Measurements from ENCODE around the gene DOCK8.
"Not testable (repeated sequence)": the region's sequence is repeated elsewhere in the genome, so short reads cannot be mapped to it uniquely, and the experiment has no call there.

DOCK8 gene

DNA sequence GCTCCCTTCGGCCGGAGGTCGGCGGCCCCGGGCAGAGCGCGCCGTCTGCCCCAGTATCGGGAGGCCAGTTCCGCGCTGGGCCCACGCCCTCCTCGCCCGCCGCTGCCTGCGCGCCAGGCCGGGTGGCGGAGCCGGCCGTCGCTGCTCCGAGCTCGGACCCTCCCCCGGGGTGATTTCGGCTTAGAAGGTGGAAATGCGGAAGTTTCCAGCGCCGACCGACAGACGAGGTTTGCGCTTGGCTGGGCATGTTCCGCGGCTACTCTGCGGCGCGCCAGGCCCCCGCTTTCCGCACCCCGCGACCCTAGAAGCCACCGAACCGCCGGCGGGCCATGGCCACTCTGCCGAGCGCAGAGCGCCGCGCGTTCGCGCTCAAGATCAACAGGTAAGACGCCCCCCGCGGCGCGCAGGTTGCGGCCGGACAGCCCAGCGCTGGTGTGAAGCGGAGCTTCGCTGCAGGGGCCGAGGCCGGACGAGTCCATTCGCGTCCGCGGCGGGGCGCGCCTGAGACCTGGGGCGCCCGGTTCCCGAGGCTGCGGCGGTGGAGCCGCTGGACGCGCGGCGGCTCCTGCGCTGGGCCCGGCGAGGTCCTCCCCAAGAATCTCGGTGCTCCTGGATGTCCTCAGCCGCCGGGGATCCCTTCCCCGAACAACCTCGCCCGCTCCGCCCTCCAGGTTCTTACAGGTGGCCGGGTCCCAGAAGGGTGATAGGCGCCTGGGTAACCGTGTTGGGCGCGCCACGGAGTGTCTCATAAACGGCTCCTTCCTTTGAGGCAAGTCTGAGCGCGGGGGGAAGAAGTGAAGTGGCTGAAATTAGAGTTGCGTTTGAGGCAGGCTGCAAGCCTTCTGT lies at the start of gene DOCK8:
TSS of gene DOCK8 (plus strand) at position 218 of the 846 bp plus-strand sequence. CDS start at position 330, 112 bp downstream.
- peak; percentile 24 for DNase-seq (ENCODE audit: low read depth)

GRCh38 chr9:169757-170156 lies 44.9 kb upstream of the DOCK8 start:
- not testable (repeated sequence) for DNase-seq (ENCODE audit: low read depth)

DNA sequence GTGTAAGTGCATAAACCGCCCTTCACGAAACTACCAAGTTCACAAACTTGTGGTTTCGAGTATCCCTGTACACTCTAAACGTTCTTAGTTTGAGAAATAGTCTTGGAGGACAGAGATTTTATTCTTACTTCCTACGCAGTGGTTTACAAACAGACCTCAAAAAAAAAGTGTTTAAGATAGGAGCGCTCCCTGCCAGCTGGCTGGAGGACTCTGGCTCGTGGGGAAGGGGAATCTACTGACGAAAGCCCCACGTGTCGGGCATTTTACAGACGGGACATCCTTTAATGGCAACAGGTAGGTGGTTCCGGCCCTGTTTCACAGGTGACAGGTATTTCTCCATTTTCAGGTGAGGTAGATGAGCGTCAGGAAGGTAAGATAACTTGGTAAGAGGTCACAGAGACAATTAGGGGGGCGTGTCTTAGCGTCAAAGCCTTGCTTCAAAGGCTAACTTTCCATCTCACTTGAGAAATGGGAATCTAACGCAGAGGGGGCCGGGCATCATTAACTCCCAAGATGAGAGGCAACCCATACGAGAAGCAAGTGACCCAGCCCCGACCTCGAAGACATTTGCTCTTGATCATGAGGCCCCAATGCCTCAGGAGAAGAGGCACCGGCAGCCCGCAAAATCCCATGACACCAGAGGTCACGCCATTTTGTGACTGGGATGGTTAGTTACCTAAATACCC lies 36.4 kb upstream of the DOCK8 start:
- not testable (repeated sequence) for DNase-seq (ENCODE audit: low read depth)

- peak; percentile 61 for DNase-seq (ENCODE audit: low read depth)
Measured at GRCh38 chr9:178970-179383, 35.7 kb upstream of the DOCK8 start, which contains the start of gene ZNG1A. Gene ZNG1A, minus strand, starts transcription at chr9:179056. Its CDS starts 87 bp downstream, at chr9:178969.

GRCh38 chr9:199601-200000 lies 15.1 kb upstream of the DOCK8 start:
- DNase-seq (ENCODE audit: low read depth) = not testable (repeated sequence)

- no peak for DNase-seq (ENCODE audit: low read depth)
Measured at GRCh38 chr9:206481-206880, 8.2 kb upstream of the DOCK8 start.

- no peak for DNase-seq (ENCODE audit: low read depth)
Measured at GRCh38 chr9:209143-209758, 5.4 kb upstream of the DOCK8 start.

DNA sequence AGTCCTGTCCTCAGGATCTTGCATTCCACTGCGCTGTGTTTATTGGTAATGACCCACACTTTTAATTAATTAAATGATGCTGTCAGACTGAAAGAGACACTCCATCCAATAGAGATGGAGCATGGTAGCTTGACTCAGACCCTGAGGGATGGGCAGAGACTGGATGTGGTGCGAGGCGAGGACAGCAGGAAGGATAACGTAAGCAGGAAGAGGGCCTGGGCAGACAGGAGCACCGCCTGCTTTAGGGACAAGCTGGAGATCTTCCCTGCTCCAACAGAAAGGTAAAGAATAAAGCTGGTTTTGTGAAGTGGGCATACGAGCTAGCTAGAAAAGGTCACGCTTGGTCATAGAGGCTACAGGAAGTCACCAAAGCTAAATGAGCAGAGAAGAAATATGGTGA lies 3.6 kb upstream of the DOCK8 start:
- no peak for DNase-seq (ENCODE audit: low read depth)

DNA sequence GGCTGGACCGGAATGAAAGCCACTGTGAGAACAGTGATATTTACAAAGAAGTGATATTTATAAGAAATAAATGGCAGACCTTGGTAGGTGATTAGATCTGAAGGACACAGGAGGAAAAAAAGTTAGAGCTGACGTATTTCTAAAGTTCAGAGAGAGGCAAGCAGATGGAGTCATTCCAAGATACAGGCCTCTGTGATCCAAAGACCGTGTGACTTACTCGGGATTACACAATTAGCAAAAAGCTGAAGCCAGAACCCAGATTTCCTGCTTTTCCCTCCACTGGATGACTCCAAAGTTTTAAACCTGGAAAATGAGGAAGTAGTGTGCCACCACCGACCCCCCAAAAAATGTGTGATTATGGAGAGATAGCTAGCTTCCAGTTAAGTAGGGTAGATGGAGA lies 3.1 kb upstream of the DOCK8 start:
- no peak for DNase-seq (ENCODE audit: low read depth)

DNA sequence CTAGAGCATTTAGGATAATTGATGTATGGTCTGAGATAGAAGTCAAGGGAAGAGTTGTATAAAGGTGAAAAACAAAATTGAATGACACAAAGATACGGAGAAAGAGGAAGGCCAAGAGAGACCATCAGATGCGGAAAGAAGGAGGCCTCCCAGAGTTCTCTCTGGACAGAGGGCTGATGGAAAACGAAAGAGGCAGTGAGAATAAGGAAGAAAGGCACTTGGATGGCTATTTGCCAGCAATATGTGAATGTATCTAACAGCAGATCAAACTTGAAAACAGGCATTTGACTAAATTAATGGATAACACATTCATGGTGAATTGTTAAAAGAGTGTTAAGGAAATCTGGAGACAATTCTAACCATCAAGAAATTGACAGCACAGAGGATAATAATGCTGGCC lies 2.4 kb upstream of the DOCK8 start:
- DNase-seq (ENCODE audit: low read depth) = no peak

- DNase-seq (ENCODE audit: low read depth) = not testable (repeated sequence)
Measured at GRCh38 chr9:213901-214300, 764 bp upstream of the DOCK8 start.

DNA sequence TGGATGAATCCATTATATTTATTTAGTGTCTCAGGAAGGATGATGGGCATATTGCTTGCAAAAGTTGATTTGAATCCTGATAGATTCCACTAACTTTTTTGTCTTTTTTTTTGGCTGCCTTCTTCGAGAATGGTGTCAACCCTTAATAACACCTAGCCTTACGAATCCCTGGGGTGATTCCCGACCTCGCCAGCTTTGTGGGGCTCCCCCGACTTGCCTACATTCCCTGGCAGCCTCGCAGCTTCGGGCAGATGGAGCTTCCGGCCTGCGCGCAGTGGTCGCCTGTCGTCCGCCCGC lies 366 bp upstream of the DOCK8 start:
- DNase-seq (ENCODE audit: low read depth) = no peak

DNA sequence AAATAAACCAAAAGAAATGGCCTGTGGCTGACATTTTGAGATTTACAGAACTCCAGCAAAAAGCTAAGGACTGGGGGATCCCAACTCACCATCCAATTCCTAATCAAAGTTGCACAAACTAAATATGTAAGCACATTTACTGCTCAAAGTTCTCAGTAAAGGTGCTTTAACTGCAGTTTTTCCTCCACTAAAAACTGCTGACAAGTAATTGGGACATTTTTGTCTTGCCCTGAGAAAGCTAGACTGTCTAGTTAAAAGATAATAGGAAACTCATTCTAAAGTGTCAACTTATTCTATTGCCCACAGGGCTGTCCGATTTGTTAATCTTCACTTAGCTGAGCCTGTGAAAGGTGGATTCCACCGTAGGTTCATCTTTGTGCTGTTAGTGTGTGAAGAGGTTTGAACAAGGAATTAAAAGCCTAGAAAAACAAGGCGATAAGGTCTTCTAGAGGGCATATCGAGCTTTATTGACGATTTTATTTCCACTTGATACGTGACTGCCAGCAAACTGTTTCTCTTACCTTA lies 1.0 kb downstream of the DOCK8 start:
- no peak for DNase-seq (ENCODE audit: low read depth)

DNA sequence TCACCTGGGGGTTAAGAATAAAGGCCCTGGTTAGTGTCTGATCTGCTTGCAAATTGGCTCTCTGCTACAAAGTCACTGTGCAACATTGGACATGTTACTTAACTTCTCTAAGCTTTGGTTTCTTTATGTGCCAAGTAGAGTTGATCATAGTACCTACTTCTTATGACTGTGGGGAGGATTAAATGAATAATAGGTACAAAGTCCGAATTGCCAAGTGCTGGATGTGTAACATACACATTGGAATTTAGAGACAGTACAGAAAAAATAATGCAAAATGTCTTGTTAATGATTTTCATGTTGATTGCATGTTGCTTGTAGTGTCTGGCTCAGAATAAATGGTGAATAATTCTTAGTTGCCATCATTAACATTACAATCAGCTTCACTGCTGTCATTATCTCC lies 2.2 kb downstream of the DOCK8 start:
- DNase-seq (ENCODE audit: low read depth) = no peak

- no peak for DNase-seq (ENCODE audit: low read depth)
Measured at GRCh38 chr9:217950-218349, 3.3 kb downstream of the DOCK8 start.

DNA sequence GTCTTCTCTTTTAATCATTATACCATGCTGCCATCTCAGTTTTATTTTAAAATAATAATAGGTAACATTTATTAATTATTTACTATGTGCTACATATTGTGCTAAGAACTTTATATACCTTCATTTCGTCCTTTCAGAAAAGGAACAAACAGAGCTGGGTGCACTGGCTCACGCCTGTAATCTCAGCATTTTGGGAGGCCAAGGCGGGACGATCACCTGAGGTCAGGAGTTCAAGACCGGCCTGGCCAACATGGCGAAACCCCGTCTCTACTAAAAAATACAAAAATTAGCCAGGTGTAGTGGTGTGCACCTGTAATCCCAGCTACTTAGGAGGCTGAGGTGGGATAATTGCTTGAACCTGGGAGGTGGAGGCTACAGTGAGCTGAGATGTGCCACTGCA lies 4.4 kb downstream of the DOCK8 start:
- not testable (repeated sequence) for DNase-seq (ENCODE audit: low read depth)

- DNase-seq (ENCODE audit: low read depth) = no peak
Measured at GRCh38 chr9:219670-220365, 5.2 kb downstream of the DOCK8 start.

GRCh38 chr9:221989-222776 lies 7.5 kb downstream of the DOCK8 start:
- no peak for DNase-seq (ENCODE audit: low read depth)

GRCh38 chr9:223152-223551 lies 8.5 kb downstream of the DOCK8 start:
- DNase-seq (ENCODE audit: low read depth) = no peak

DNA sequence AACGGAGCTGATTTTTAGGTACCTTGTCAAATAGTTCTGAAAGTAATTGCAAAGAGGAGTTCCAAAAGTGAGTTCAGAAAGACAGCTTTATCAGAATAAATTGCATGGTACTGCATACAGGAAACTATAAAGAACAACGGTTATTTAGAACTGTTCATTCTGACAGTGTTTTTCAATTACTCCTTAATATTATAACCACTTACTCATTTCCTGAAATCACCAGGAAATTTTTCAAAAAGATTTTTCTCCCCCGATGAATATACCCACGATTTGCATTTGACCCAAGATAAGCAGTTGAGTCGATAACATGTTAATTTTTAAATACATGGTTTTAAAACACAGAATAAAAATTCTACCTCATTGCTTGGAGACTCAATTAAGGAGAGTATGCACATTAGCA lies 9.4 kb downstream of the DOCK8 start:
- no peak for DNase-seq (ENCODE audit: low read depth)
